GM12878 (cell line): ENCODE results near the gene MTFMT. TPM values are rescaled to one million over a fixed set of nuclear protein-coding genes. Genes with fewer than 3 reads are reported as not detected.
A peak's percentile ranks its signal among the peaks of the same experiment; 100 is the strongest.

Source experiments
- BHLHE40 ChIP-seq, 2 experiments: fragments of 450-650 bp in 1 of 2; IDR thresholded peaks; 2 replicates each; pipeline ENCODE4 v1.6.1; 2011 to 2017; ENCODE audit warnings: low read depth in 2 of 2, borderline replicate concordance in 1 of 2, improper control_type of control experiment in 1 of 2, low read length in 1 of 2, mild to moderate bottlenecking in 1 of 2
- CHD1 ChIP-seq: IDR thresholded peaks from 2 replicates; pipeline ENCODE4 v1.6.1; 2012; ENCODE audit warnings: low read depth, low read length, improper control_type of control experiment
- CTCF ChIP-seq, 3 experiments: IDR thresholded peaks in 2 of 3; conservative IDR thresholded peaks in 1 of 3; 2 replicates each; pipeline ENCODE4 v1.5.1; 2011; ENCODE audit warnings: low read depth in 3 of 3, low read length in 3 of 3, mild to moderate bottlenecking in 3 of 3, control low read depth in 2 of 3, moderate library complexity in 2 of 3, inconsistent platforms in 1 of 3, mixed read lengths in 1 of 3; ENCODE audit not compliant: control insufficient read depth in 2 of 3, insufficient read depth in 1 of 3; ENCODE audit errors: extremely low read depth in 1 of 3
- EGR1 ChIP-seq, 2 experiments: IDR thresholded peaks; 1 replicate in 1 of 2; 2 replicates in 1 of 2; pipeline ENCODE4 v1.6.1; 2011 to 2012; ENCODE audit warnings: low read depth in 2 of 2, low read length in 2 of 2, borderline replicate concordance in 1 of 2, mild to moderate bottlenecking in 1 of 2, moderate library complexity in 1 of 2
- FOXM1 ChIP-seq: IDR thresholded peaks from 2 replicates; pipeline ENCODE4 v1.6.1; 2012; ENCODE audit warnings: low read depth, mild to moderate bottlenecking, inconsistent platforms, low read length, moderate library complexity
- PBX3 ChIP-seq: IDR thresholded peaks from 2 replicates; pipeline ENCODE4 v1.6.1; 2011; ENCODE audit warnings: mild to moderate bottlenecking, low read depth, low read length, moderate library complexity; ENCODE audit not compliant: insufficient replicate concordance
- PKNOX1 ChIP-seq: fragments of 450-650 bp; IDR thresholded peaks from 2 replicates; pipeline ENCODE4 v1.6.1; 2016; ENCODE audit warnings: mild to moderate bottlenecking
- RAD21 ChIP-seq: IDR thresholded peaks from 2 replicates; pipeline ENCODE4 v1.6.1; 2011; ENCODE audit warnings: mild to moderate bottlenecking, low read depth, low read length, moderate library complexity; ENCODE audit not compliant: insufficient read depth
- SIN3A ChIP-seq: IDR thresholded peaks from 2 replicates; pipeline ENCODE4 v1.6.1; 2012; ENCODE audit warnings: low read depth, low read length, improper control_type of control experiment
- SMARCA5 ChIP-seq: fragments of 450-650 bp; IDR thresholded peaks from 2 replicates; pipeline ENCODE4 v1.6.1; 2017; ENCODE audit warnings: mild to moderate bottlenecking
- SMC3 ChIP-seq: IDR thresholded peaks from 2 replicates; pipeline ENCODE4 v1.6.1; 2011; ENCODE audit warnings: low read length, improper control_type of control experiment, borderline replicate concordance
- YBX1 ChIP-seq: fragments of 450-650 bp; IDR thresholded peaks from 2 replicates; pipeline ENCODE4 v1.6.1; 2016; ENCODE audit warnings: antibody characterized with exemption
- YY1 ChIP-seq: IDR thresholded peaks from 2 replicates; pipeline ENCODE4 v1.6.1; 2011; ENCODE audit warnings: low read depth, mild to moderate bottlenecking, low read length
- ZNF687 ChIP-seq: fragments of 450-650 bp; IDR thresholded peaks from 2 replicates; pipeline ENCODE4 v1.6.1; 2017; ENCODE audit warnings: mild to moderate bottlenecking, moderate library complexity
- polyA plus RNA-seq, 11 experiments: library from polyadenylated mRNA; depleted of rRNA in 4 of 11; unstranded in 6 of 11; stranded (reverse) in 5 of 11; fragments of >200 nt; fragmentation: Nextera tagmentation in 4 of 11; fragmentation: Illumina TruSeq in 1 of 11; extraction: Ambion mirVana in 4 of 11; extraction: Trizol in 1 of 11; gene quantifications; 1 replicate in 1 of 11; 2 replicates in 10 of 11; pipeline versions ENCODE4 v1.2.1 to v1.2.3, GENCODE V29; 2011 to 2016; ENCODE audit warnings: inconsistent platforms in 2 of 11, missing spikeins in 2 of 11, low read depth in 1 of 11
- total RNA-seq, 4 experiments: library from RNA; depleted of rRNA in 3 of 4; stranded (reverse); fragments of >200 nt in 3 of 4; fragmentation: Illumina TruSeq in 1 of 4; extraction: Trizol in 1 of 4; gene quantifications; 2 replicates each; pipeline versions ENCODE4 v1.2.1 to v1.2.3, GENCODE V29; 2013 to 2021

MTFMT gene
- total and polyA plus RNA-seq, 10 of the 15 experiments (the other 5 are each of a cell fraction or from before 2014, with no cell fraction given) = 1.7 to 29.8 (median 17.4) TPM

- TF ChIP-seq ZNF687 (no peak), SMARCA5 (peak; percentile 47; the same call in 1 of the 2 replicates), SIN3A (no peak), FOXM1 (no peak), EGR1 (IDR thresholded peaks at IDR 0.05; ENCODE audit: borderline replicate concordance in 1 of 2, low read depth in 2 of 2, low read length in 2 of 2) (no peak), YY1 (peak; percentile 75; the same call in 1 of the 2 replicates), CHD1 (no peak), PBX3 (peak; percentile 33), CTCF (IDR thresholded peaks at IDR 0.05 in 2 of 3, conservative IDR thresholded peaks at IDR 0.05 in 1 of 3; ENCODE audit: control insufficient read depth in 2 of 3, extremely low read depth in 1 of 3, insufficient read depth in 1 of 3, low read depth in 3 of 3, low read length in 3 of 3) (peak; percentile 89 to 93 (median 89)), BHLHE40 (IDR thresholded peaks at IDR 0.05; ENCODE audit: borderline replicate concordance in 1 of 2, low read depth in 2 of 2, low read length in 1 of 2) (peak in 1 of 2 experiments; percentile 11; a peak in 1 of 4 replicates), YBX1 (no peak), PKNOX1 (peak; percentile 67), SMC3 (peak; percentile 92), RAD21 (peak; percentile 84)
Observed at GRCh38 chr15:65054333-65055200, 25.1 kb upstream of the MTFMT start (continued).
